ENCODE measurements around the gene GLDC.
"Not testable (repeated sequence)": the region's sequence is repeated elsewhere in the genome, so short reads cannot be mapped to it uniquely, and the experiment has no call there.

GLDC gene

DNA sequence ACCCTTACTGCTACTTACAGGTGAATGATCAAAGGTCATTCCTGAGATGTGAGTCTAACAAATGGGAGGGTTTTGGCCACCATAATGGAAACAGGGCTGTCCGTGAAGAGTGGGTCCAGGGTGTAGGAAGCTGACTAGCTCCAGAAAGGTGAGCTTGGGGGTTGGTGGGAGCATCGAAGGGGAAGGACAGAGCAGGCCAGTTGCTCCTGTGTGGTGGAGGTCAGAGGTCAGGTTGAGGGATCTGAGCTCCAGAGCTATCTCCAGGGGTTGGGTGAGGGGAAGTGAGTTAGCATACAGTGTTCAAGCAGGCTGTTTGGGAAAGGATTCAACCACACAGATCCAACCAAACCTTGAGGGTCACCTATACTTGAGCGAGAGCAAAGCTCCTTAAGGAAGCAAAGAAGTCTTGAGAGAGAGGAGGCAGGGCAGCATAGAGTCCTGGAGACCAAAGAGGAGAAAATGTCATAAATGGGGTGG is 18.7 kb upstream of the GLDC start:
- DNase-seq (ENCODE audit: low read depth in 2 of 2), result no peak

DNA sequence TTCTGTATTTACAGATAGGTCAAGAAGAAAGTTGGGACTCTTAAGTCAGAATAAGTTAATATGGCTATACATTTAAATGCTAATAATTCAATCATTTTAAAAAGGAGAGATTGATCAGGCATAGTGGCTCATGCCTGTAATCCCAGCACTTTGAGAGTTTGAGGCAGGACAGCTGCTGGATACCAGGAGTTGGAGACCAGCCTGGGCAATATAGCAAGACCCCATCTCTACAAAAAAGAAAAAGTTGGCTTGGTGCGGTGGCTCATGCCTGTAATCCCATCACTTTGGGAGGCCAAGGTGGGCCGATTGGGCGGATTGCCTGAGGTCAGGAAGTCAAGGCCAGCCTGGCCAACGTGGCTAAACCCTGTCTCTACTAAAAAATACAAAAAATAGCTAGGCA is 15.0 kb upstream of the GLDC start:
- no peak for DNase-seq (ENCODE audit: low read depth in 2 of 2)

- no peak for DNase-seq (ENCODE audit: low read depth in 2 of 2)
These were observed 13.3 kb upstream of the GLDC start for GRCh38 chr9:6658628-6659353.

DNA sequence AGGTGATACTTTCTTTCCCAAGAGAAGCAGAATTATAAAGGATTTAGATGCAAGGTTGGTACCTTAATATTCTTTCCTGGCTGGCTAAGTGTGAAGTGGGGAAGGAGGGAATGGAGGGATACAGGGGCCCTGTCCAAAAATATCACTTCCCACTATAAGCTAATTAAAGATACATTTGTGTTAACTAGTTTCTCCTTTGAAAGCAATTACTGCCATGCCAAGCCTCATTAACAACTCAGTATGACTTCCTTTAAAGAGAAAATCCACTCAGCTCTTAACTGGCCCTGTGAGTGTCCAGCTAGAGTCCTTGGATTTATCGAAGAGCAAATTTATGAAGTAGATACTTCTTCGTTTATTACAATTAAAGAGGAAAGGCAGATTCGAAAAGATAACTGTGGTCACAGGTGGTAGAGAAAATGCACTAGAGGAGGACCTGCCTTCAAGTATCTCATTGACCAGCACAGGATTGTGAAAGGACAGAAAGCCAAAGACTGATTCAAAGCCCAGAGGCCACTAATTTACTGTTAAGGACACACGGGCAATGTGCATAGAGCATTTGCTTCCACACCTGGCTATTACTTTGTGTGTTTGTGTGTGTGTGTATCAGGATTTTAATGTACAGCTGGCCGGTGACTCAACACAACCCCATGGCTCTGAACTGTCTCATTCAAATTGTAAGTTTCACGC is 11.2 kb upstream of the GLDC start:
- DNase-seq (ENCODE audit: low read depth in 2 of 2), result no peak

- DNase-seq (ENCODE audit: low read depth in 2 of 2), result no peak
These were observed 9.5 kb upstream of the GLDC start for GRCh38 chr9:6655036-6655435.

DNA sequence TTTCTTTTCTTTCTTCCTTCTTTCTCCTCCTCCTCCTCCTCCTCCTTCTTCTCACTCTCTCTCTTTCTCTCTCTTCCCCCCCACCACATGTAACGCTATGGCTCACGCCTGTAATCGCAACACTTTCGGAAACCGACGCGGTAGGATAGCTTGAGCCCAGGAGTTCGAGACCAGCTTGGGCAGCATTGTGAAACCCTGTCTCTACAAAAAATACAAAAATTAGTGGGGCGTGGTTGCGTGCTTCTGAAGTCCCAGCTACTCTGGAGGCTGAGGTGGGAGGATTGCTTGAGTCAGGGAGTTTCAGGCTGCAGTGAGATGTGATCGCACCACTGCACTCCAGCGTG is 736 bp upstream of the GLDC start:
- DNase-seq (ENCODE audit: low read depth in 2 of 2), result no peak

DNA sequence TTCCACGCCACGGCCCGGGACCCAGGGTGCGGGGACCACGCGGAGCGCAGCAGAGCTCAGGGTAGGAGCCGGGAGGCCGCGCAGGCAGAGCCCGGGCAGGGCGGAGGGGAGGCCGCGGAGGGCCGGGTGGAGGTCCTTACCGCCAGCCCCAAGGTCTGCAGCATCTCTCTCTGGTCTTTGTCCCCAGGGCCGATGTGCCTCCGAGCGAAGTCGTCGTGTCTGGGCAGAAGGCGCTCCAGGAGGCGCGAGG is 499 bp downstream of the GLDC start:
- DNase-seq (ENCODE audit: low read depth in 2 of 2), result not testable (repeated sequence)

DNA sequence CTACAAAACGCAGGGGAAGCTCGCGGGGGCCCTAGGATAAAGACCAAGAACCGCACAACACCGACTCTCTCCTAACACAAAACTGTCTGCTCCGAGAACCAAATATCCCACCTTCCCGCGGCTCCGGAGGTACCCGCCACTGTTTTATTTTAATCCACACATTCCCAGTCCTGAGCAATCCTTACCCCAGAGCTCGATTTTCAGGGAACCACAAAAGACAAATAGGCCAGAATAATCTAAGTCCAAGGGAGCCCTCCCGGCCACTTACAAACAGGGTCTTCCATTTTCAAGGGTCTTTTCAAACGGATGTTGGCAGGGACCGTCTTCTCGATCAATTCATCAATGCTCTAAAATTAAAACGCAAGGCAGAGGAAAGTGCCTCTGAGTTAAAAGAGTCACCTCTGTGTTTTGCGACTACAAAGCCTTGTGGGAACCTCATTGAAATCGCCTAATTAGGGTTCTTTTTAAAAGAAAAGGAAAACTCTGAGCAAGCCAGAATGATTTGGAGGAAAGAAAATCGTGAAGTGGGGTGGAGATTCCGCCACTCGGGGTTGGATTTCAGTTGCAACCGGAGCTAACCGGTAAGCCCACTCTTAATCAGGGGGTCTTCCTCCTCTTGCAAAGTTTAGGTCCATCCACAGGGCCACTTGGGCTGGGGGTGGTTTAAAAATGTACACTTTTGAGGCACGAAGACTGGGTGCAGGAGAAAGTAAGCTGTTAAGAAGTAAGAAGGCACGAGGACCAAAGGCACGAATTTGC is 1.0 kb downstream of the GLDC start:
- DNase-seq (ENCODE audit: low read depth in 2 of 2), result no peak

GRCh38 chr9:6641961-6642360 is 3.6 kb downstream of the GLDC start:
- DNase-seq (ENCODE audit: low read depth in 2 of 2), result no peak

DNA sequence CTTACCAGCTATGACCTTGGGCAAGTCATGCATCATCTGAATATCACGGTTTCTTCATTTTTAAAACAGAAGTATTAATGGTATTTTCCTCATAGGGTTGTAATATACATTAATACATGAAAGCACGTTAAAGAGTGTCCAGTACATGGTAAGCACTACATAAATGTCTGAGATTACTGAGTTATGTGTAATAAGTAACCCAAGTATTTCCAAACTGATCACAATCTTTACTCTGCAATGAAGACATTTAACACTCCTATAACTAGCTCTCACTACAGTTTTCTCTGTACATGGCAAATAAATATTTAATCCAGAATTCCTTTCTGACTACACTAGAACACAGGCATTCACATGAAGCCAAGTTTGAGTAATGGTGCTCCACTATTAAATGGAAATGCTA is 4.0 kb downstream of the GLDC start:
- DNase-seq (ENCODE audit: low read depth in 2 of 2), result no peak

DNA sequence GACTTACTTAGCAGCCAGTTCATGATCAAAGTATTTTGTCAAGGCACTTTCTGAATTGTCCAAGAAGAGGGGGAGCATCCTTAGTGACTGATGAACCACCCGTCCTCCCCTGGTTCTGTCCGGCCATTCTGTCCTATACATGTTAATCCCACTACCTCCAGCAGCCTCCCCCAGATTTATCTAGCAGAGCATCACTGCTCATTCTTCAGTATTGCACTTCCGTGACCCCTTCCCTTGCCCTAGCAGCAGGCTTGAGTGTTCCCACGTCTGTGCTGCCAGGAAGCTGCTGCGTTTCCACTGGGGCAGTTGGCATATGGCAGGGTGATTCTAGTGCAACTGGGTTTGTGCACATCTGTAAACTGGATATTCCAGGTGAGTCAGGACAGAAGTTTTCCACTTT is 4.5 kb downstream of the GLDC start:
- no peak for DNase-seq (ENCODE audit: low read depth in 2 of 2)

GRCh38 chr9:6640268-6641051 is 5.1 kb downstream of the GLDC start:
- no peak for DNase-seq (ENCODE audit: low read depth in 2 of 2)

DNA sequence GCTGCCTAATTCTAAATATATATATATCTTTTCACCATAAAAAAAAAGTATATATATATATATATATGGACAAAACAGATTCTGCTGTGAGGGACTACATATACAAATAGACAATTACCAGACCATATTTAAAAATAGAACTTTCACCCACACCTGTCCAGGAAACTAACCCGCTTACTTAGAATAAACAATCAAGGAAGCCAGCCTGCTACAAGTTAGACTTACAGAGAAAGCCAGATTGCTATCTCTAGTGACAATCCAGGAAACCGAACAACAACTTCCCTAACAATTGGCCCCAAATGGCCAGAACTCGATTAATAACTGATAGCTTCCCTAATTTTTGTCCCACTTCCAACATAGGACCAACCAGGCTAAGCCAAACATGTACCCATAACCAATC is 5.9 kb downstream of the GLDC start:
- no peak for DNase-seq (ENCODE audit: low read depth in 2 of 2)

GRCh38 chr9:6634444-6634843 is 11.1 kb downstream of the GLDC start:
- DNase-seq (ENCODE audit: low read depth in 2 of 2), result no peak

DNA sequence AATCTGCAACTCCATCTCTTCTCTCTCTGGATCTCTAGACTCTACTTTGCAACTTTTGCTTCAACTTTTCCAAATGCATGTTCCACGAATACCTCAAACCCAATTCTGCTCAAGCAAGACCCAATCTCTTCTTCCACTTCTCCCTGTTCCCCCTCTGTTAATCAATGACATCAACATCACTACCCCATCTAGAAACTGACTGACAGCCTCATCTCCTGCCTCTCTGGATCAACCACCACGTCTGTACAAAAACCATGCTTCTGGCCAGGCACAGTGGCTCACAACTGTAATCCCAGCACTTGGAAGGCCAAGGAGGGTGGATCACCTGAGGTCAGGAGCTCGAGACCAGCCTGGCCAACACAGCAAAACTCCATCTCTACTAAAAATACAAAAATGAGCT is 12.2 kb downstream of the GLDC start:
- no peak for DNase-seq (ENCODE audit: low read depth in 2 of 2)

DNA sequence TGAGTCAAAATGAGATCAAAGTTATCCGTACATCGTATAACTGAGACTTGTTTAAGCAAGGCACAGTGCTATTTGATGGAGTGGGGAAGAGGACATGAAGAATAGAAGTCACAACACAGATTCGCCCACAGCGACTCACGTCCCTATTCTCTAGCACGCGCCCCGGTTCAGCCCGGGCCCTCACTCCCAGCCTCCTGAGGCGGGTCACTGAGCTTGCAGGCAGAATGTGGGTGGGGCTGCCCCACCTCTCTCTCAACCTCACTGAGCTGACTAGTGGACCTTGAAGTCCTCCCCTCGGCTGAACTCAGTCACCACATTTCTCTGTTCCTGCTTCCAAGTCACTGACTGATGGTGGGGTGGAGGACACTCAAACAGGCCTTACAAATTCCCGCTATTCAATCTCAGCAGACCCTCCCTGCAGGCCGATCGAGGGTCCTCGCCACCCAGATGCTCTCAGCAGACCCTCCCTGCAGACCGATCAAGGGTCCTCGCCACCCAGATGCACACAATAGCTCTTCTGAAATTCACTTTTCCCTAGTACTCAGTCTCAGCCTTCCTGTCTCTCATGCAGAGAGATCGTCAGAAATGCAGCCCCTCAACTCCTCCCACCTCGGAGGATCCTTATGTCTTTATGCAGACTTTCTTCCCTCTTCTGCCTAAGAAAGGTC is 12.9 kb downstream of the GLDC start:
- DNase-seq (ENCODE audit: low read depth in 2 of 2), result no peak

DNA sequence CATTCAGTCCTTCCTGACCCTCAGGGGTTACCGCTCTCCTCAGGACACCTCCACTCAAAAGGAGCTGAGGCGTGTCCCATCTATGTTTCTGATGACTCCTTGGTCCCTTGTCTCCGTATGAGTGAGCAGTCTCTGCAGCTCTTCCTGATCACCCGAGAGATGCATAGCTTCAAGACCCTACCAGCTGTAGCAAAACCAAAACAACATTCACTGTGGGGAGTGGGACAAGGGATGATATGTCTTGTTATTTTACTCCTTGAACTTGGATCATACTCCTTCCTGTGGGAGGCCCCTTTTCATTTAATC is 14.4 kb downstream of the GLDC start:
- no peak for DNase-seq (ENCODE audit: low read depth in 2 of 2)

DNA sequence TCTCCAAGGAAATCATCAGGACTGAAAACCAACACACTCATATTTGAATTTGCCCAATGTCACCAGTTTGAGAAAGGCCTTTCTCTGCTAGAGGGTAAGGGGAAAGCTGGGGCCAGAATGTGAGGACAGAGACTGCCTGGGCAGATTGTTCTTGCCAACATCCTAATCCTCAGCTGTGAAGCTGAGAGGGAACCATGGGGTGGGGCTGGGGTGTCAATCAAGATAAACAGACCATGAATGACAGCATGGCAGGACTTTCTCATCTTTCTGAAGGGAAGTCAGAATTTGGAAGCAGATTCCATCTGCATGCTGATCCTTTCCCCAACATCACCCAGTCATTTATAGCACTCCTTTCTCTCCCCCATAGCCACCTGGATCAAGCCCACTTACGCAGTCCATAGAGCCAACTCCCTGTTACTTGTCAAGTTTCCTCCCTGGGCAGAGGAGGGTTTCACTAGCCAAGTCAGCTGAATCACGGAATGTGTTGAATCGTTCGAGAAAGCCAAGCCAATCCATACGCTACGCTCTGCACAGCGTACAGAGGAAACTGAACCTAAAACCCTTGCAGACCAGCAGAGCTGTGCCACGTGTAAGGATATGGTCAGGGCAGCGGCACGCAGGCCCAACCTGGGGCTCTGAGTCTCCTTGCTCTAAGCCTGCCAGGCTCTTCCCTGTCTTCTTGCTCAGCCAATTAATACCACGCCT is 14.9 kb downstream of the GLDC start:
- DNase-seq (ENCODE audit: low read depth in 2 of 2), result no peak

DNA sequence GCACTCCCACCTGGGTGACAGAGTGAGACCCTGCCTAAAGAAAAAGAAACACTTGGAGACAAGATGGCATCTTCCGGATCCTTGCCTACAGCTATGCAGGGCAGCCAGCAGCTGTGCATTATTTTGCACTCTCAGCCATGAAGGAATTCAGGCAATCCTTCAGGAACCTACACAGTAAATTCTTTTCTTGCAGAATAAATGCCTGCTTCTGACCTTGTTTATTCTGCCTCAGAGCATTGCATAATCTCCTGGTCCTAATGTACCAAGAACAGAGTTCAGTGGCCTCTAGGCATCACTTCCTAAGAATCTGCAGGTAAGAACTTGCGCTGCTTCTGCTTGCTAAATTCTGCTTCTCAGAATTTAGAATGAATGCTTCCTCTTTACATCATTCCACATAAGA is 16.8 kb downstream of the GLDC start:
- no peak for DNase-seq (ENCODE audit: low read depth in 2 of 2)

- no peak for DNase-seq (ENCODE audit: low read depth in 2 of 2)
These were observed 20.2 kb downstream of the GLDC start for GRCh38 chr9:6625363-6625762.

- DNase-seq (ENCODE audit: low read depth in 2 of 2), result not testable (repeated sequence)
These were observed 22.7 kb downstream of the GLDC start for GRCh38 chr9:6622784-6623183.
